Transverse colon (tissue), 4 donors: ENCODE results near the gene EIF3B. TPM values are rescaled to one million over a fixed set of nuclear protein-coding genes. Genes with fewer than 3 reads are reported as not detected.
"Not testable (repeated sequence)": the region's sequence is repeated elsewhere in the genome, so short reads cannot be mapped to it uniquely, and the experiment has no call there.

Source experiments
- DNase-seq: peaks from one replicate; pipeline ENCODE4 v3.0.0-alpha.2; 2019
- H3K27ac ChIP-seq, 4 donors: fragments of 200-600 bp; sonication (generic); 2 replicates each; pipeline ENCODE4 v1.5.1; 2016 to 2018; ENCODE audit warnings: inconsistent platforms in 4 of 4
- H3K27me3 ChIP-seq: fragments of 200-600 bp; sonication (generic); 2 replicates; pipeline ENCODE4 v1.5.1; 2017; ENCODE audit warnings: inconsistent platforms
- H3K36me3 ChIP-seq, 4 donors: fragments of 200-600 bp; sonication (generic); 2 replicates each; pipeline ENCODE4 v1.5.1; 2017 to 2019; ENCODE audit warnings: inconsistent platforms in 4 of 4
- H3K4me1 ChIP-seq, 4 donors: fragments of 200-600 bp; sonication (generic); 2 replicates each; pipeline ENCODE4 v1.5.1; 2017 to 2020; ENCODE audit warnings: inconsistent platforms in 4 of 4
- H3K4me3 ChIP-seq, 4 donors: fragments of 200-600 bp; sonication (generic); 1 replicate in 1 of 4; 2 replicates in 3 of 4; pipeline versions ENCODE4 v1.5.1 to v1.6.1; 2017 to 2019; ENCODE audit warnings: inconsistent platforms in 4 of 4
- H3K9me3 ChIP-seq, 2 donors: fragments of 200-600 bp; sonication (generic); 2 replicates each; pipeline ENCODE4 v1.5.1; 2017 to 2019; ENCODE audit warnings: inconsistent platforms in 2 of 2
- EP300 ChIP-seq: sonication (generic); formaldehyde crosslinking; IDR thresholded peaks from one replicate; pipeline ENCODE4 v1.6.1; 2017; ENCODE audit warnings: antibody characterized with exemption, low read depth
- POLR2A ChIP-seq: fragments of 450-650 bp; IDR thresholded peaks from one replicate; pipeline ENCODE4 v1.6.1; 2016; ENCODE audit warnings: antibody characterized with exemption, mild to moderate bottlenecking, moderate library complexity
- POLR2AphosphoS5 ChIP-seq, 3 donors: sonication (generic); formaldehyde crosslinking; IDR thresholded peaks; one replicate each; pipeline ENCODE4 v1.6.1; 2016; ENCODE audit warnings: antibody characterized with exemption in 3 of 3
- WGBS, 2 donors: methylation state at CpG; one replicate each; pipeline ENCODE4 v1.1.5; 2018; ENCODE audit warnings: low coverage in 1 of 2; 5-methylcytosine and 5-hydroxymethylcytosine counted together
- in situ Hi-C, 4 donors: fragments of 200-750 bp; cut with MboI; loops; one replicate each; pipeline versions ENCODE4 v1.15.0 to v1.15.1; 2017; ENCODE audit warnings: low sequenced_read_pairs in 3 of 4, low pct_ligation_motif_present in 1 of 4, low pct_unique_long_range_greater_than_20kb in 1 of 4
- intact Hi-C: fragments of 100-400 bp; cut with DNase I; formaldehyde crosslinking; loops from one replicate; pipeline ENCODE4 v1.15.1; 2023; ENCODE audit warnings: low total_unique reads
- total RNA-seq, 4 donors: library from RNA; depleted of rRNA; stranded (reverse); fragments of >200 nt; gene quantifications; one replicate each; pipeline ENCODE4 v1.1.0, GENCODE V29; 2016
- TF ChIP-seq, protein P1 (sequence below), 5 experiments: fragments of 200-600 bp in 3 of 5; fragments of 450-650 bp in 2 of 5; sonication (generic) in 3 of 5; IDR thresholded peaks; 1 replicate in 2 of 5; 2 replicates in 3 of 5; pipeline ENCODE4 v1.5.1; 2016 to 2017; ENCODE audit warnings: antibody characterized with exemption in 5 of 5, inconsistent platforms in 3 of 5, mild to moderate bottlenecking in 2 of 5, moderate library complexity in 1 of 5

EIF3B gene
- total RNA-seq, 4 donors from 2014 or later, result 75.4 to 201 (median 90.6) TPM

DNA sequence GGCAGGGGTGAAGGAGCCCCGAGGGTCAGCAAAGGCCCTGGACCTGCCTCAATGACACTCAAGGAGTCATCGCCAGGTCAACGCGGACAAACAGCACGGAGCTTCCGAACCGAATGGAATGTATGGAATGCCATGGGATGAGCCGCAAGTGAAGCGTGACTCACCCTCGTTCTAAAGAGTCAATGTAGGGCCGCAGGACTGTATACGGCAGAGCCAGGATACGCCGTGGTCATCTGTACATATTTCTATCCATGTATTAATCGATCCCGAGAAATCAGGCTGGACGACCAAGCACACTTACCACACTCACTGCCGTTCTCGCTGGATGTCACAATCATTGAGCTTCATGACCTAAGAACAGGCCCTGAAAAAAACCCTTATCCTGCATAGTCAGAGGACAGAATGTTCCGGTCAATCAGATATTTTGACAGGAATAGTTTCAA, 44.7 kb upstream of the EIF3B start:
- Histone ChIP-seq H3K27ac (no peak overlapping the region), H3K27me3 (no peaks in the 10 kb centered on the region), H3K4me3 (no peak overlapping the region), H3K4me1 (peaks cover 0 to 8% (median 6%) of the 10 kb centered on the region in 4 donors), H3K36me3 (no peaks in the 10 kb centered on the region), H3K9me3 (no peaks in the 10 kb centered on the region)
- TF ChIP-seq, protein P1, sequence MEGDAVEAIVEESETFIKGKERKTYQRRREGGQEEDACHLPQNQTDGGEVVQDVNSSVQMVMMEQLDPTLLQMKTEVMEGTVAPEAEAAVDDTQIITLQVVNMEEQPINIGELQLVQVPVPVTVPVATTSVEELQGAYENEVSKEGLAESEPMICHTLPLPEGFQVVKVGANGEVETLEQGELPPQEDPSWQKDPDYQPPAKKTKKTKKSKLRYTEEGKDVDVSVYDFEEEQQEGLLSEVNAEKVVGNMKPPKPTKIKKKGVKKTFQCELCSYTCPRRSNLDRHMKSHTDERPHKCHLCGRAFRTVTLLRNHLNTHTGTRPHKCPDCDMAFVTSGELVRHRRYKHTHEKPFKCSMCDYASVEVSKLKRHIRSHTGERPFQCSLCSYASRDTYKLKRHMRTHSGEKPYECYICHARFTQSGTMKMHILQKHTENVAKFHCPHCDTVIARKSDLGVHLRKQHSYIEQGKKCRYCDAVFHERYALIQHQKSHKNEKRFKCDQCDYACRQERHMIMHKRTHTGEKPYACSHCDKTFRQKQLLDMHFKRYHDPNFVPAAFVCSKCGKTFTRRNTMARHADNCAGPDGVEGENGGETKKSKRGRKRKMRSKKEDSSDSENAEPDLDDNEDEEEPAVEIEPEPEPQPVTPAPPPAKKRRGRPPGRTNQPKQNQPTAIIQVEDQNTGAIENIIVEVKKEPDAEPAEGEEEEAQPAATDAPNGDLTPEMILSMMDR (IDR thresholded peaks at IDR 0.05), result no peak
- TF ChIP-seq POLR2AphosphoS5 (IDR thresholded peaks at IDR 0.05), result no peak
- no peak for TF ChIP-seq EP300
- no peak for TF ChIP-seq POLR2A
- DNase-seq, result no peak
- intact Hi-C loops (no loop called here), in situ Hi-C loops (no loop called here)
- 91 to 100% methylated on average over 4 to 20 of the region's 20 CpGs for WGBS, 2 donors

DNA sequence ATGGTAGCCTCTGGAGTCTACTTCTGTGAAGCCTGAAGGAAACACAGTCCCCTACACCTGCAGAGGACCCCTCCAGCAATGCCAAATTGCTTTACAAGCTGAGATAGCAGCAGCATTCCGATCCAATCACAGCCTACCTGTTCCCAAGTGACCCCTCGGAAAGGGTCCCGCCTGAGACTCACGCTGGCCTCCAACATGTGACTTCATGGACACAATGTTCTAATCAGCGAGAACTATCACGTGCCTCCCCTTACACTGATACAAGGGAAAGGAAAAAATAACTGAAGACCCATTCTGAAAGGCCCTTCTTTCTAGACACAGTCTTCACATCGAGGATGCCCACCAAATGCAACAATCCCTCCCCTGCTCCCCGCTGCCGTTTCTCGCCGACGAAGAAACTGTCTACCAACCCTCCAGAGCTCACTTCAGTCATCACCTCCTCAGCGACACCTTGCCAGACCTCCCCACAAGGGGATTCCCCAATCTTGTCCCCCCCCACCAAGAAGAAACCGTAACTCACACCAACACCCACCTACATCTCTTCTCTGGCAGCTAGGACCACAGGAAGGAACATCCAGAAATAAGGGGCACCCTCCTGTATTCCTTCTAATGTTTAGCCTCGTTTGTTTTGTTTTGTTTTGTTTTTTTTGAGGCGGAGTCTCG, 42.2 kb upstream of the EIF3B start:
- no peak overlapping the region for H3K4me3 ChIP-seq
- 77 to 84% methylated on average over 9 to 17 of the region's 17 CpGs for WGBS, 2 donors

GRCh38 chr7:2313450-2314208, 41.0 kb upstream of the EIF3B start:
- Histone ChIP-seq H3K9me3 (no peaks in the 10 kb centered on the region), H3K27ac (peak overlapping the region; percentile 86 to 93 (median 88)), H3K36me3 (no peaks in the 10 kb centered on the region), H3K4me3 (peak overlapping the region; percentile 64 to 96 (median 86)), H3K4me1 (peaks cover 0 to 8% (median 6%) of the 10 kb centered on the region in 4 donors), H3K27me3 (no peaks in the 10 kb centered on the region)
- TF ChIP-seq, protein P1 (IDR thresholded peaks at IDR 0.05), result no peak
- TF ChIP-seq POLR2AphosphoS5 (IDR thresholded peaks at IDR 0.05) (no peak), EP300 (no peak), POLR2A (no peak)
- in situ Hi-C loops, result no loop called here
- intact Hi-C loops, result no loop called here
- peak; percentile 35 for DNase-seq
- 20 to 29% methylated on average over 8 to 29 of the region's 42 CpGs for WGBS, 2 donors

More for the DNA sequence above, 42.2 kb upstream of the EIF3B start:
- DNase-seq, result no peak
- H3K27me3 ChIP-seq, result no peaks in the 10 kb centered on the region
- in situ Hi-C loops, result no loop called here
- TF ChIP-seq EP300 (no peak), POLR2A (no peak), POLR2AphosphoS5 (IDR thresholded peaks at IDR 0.05) (no peak)
- TF ChIP-seq, protein P1 (IDR thresholded peaks at IDR 0.05), result no peak
- H3K9me3 ChIP-seq, result no peaks in the 10 kb centered on the region
- no peak overlapping the region for H3K27ac ChIP-seq
- intact Hi-C loops, result no loop called here
- H3K4me1 ChIP-seq, result peaks cover 0 to 8% (median 6%) of the 10 kb centered on the region in 4 donors
- no peaks in the 10 kb centered on the region for H3K36me3 ChIP-seq

GRCh38 chr7:2314209-2314955, 40.2 kb upstream of the EIF3B start, which contains the start of gene SNX8:
SNX8 (minus strand) TSS chr7:2314441; CDS start chr7:2314421, 20 bp downstream.
- peaks cover 0 to 8% (median 6%) of the 10 kb centered on the region in 4 donors for H3K4me1 ChIP-seq
- H3K27me3 ChIP-seq, result no peaks in the 10 kb centered on the region
- intact Hi-C loops, result no loop called here
- DNase-seq, result peak; percentile 97
- in situ Hi-C loops, result no loop called here
- no peaks in the 10 kb centered on the region for H3K36me3 ChIP-seq
- peak within 1 kb of the TSS; percentile 64 to 96 (median 86) for H3K4me3 ChIP-seq
- TF ChIP-seq POLR2A (peak; percentile 62), EP300 (no peak), POLR2AphosphoS5 (IDR thresholded peaks at IDR 0.05) (peak; percentile 18 to 79 (median 76))
- TF ChIP-seq, protein P1 (IDR thresholded peaks at IDR 0.05), result no peak
- WGBS, 2 donors, result 1 to 13% methylated on average over 3 to 40 of the region's 78 CpGs
- no peaks in the 10 kb centered on the region for H3K9me3 ChIP-seq
- peak within 1 kb of the TSS; percentile 86 to 93 (median 88) for H3K27ac ChIP-seq

DNA sequence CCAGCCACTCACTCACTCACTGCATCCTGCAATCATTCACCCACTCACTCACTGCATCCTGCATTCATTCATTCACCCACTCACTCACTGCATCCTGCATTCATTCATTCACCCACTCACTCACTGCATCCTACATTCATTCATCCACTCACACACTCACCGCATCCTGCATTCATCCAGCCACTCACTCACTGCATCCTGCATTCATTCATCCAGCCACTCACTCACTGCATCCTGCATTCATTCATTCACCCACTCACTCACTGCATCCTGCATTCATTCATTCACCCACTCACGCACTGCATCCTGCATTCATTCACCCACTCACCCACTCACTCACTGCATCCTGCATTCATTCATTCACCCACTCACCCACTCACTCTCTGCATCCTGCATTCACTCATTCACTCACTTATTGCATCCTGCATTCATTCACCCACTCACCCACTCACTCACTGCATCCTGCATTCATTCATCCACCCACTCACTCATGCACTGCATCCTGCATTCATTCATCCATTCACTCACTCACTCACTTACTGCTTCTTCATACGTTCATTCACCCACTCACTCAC, 39.6 kb upstream of the EIF3B start:
- intact Hi-C loops, H3K4me3 ChIP-seq: not testable (repeated sequence)

More for the DNA sequence above, 39.6 kb upstream of the EIF3B start:
- in situ Hi-C loops, H3K4me1 ChIP-seq, H3K27me3 ChIP-seq, DNase-seq, H3K36me3 ChIP-seq, H3K9me3 ChIP-seq: not testable (repeated sequence)
- WGBS, 2 donors, result 62 to 68% methylated on average over 3 of the region's 3 CpGs
- H3K27ac ChIP-seq, result peak overlapping the region in 3 of 4 donors; percentile 35 to 90 (median 61)
